Thyroid gland (tissue), 4 donors: ENCODE measurements around the gene CLASP1. TPM values are rescaled to one million over a fixed set of nuclear protein-coding genes. Genes with fewer than 3 reads are reported as not detected.

Source experiments
- DNase-seq, 2 donors: peaks; one replicate each; pipeline ENCODE4 v3.0.0-alpha.2; 2019
- H3K27ac ChIP-seq, 3 donors: fragments of 200-600 bp; sonication (generic); 1 replicate in 2 of 3; 2 replicates in 1 of 3; pipeline ENCODE4 v1.5.1; 2016 to 2019; ENCODE audit warnings: mild to moderate bottlenecking in 1 of 3, moderate library complexity in 1 of 3
- H3K27me3 ChIP-seq: fragments of 200-600 bp; sonication (generic); one replicate; pipeline ENCODE4 v1.5.1; 2019
- H3K36me3 ChIP-seq, 2 donors: fragments of 200-600 bp; sonication (generic); one replicate each; pipeline ENCODE4 v1.5.1; 2016 to 2019
- H3K4me1 ChIP-seq, 2 donors: fragments of 200-600 bp; sonication (generic); one replicate each; pipeline ENCODE4 v1.5.1; 2017 to 2019
- H3K4me3 ChIP-seq, 3 donors: fragments of 200-600 bp; sonication (generic); replicated peaks in 1 of 3; 1 replicate in 2 of 3; 2 replicates in 1 of 3; pipeline ENCODE4 v1.5.1; 2016; ENCODE audit warnings: mild to moderate bottlenecking in 1 of 3
- H3K9me3 ChIP-seq: fragments of 200-600 bp; sonication (generic); one replicate; pipeline ENCODE4 v1.5.1; 2017
- CTCF ChIP-seq, 6 experiments: fragments of 200-600 bp in 3 of 6; fragments of 450-650 bp in 3 of 6; sonication (generic) in 3 of 6; IDR thresholded peaks; one replicate each; pipeline ENCODE4 v1.5.1; 2016 to 2019; ENCODE audit warnings: antibody characterized with exemption in 6 of 6, mild to moderate bottlenecking in 2 of 6, inconsistent platforms in 1 of 6, moderate library complexity in 1 of 6
- POLR2A ChIP-seq, 2 donors: fragments of 450-650 bp; IDR thresholded peaks; one replicate each; pipeline ENCODE4 v1.6.1; 2017; ENCODE audit warnings: antibody characterized with exemption in 2 of 2, mild to moderate bottlenecking in 2 of 2, moderate library complexity in 1 of 2
- WGBS, 2 donors: methylation state at CpG; one replicate each; pipeline ENCODE4 v1.1.5; 2017; 5-methylcytosine and 5-hydroxymethylcytosine counted together
- intact Hi-C: fragments of 100-400 bp; cut with DNase I; formaldehyde crosslinking; loops from one replicate; pipeline ENCODE4 v1.15.1; 2023
- total RNA-seq, 4 donors: library from RNA; depleted of rRNA; stranded (reverse); fragments of >200 nt; gene quantifications; one replicate each; pipeline ENCODE4 v1.2.3, GENCODE V29; 2016

Gene CLASP1
- total RNA-seq, 4 donors from 2014 or later = 69.3 to 110 (median 98.3) TPM

DNA sequence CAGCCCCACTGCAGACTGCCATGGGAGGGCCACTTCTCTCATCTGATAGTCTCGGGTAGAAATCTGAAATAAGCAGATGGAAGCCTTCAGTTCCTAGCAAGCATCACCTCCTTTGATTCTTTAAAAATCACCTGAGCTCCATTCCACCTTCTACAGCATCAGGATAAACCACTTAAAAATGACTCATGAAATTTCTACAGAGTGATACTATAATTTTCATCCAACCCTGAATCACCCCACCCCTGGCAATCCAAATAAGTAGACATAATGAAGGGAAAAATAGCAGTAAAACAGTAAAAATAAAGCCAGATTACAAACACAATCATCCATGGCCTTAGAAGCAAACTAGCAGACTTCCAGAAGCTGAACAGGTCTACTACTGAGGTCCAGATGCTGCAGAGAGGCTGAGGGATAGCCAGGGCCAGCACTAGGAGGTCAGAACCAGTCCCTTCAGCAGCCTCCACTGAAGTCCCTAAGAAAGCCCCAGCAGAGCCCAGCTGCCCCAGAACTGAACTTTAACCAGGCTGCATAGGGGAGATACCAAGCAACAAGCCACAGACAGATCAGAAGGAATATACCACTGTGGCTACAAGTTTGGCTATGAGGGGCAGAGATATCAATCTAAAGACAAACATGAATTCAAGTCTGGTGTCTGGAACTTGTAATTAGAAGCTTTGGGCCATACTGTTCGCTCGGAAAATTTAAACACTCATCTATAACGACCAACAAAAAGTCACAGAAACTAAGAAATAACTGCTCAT, 173.3 kb downstream of the CLASP1 start:
- Histone ChIP-seq H3K9me3 (no peaks in the 10 kb centered on the region), H3K27ac (no peak overlapping the region), H3K36me3 (no peaks in the 10 kb centered on the region), H3K4me1 (peaks cover 16 to 26% of the 10 kb centered on the region in 2 donors), H3K27me3 (no peaks in the 10 kb centered on the region), H3K4me3 (no peak overlapping the region)
- WGBS, 2 donors = 94% methylated on average over 4 of the region's 4 CpGs
- TF ChIP-seq POLR2A (IDR thresholded peaks at IDR 0.05) (no peak), CTCF (IDR thresholded peaks at IDR 0.05) (no peak)
- DNase-seq = no peak
- intact Hi-C loops = no loop called here

DNA sequence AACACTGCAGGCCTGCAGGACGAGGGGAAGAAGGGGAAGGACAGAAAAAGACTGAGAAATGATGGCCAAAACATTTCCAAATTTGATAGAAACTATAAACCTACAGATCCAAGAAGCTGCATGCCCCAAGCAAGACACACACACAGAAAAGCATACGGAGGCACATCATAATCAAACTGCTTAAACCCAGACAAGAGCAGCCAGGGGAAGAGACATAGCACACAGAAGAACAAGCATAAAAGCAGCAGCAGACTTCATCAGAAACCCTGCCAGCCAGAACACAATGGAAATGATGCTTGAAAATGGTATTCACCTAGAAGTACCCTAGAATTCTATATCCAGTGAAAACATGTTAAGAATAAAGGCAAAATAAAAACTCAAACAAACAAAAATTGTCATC, 175.8 kb downstream of the CLASP1 start:
- Histone ChIP-seq H3K36me3 (peaks cover 9 to 12% of the 10 kb centered on the region in 2 donors), H3K9me3 (no peaks in the 10 kb centered on the region), H3K4me1 (peaks cover 0 to 9% of the 10 kb centered on the region in 2 donors), H3K4me3 (no peak overlapping the region), H3K27me3 (no peaks in the 10 kb centered on the region), H3K27ac (no peak overlapping the region)
- TF ChIP-seq CTCF (IDR thresholded peaks at IDR 0.05) = no peak
- no peak for TF ChIP-seq POLR2A (IDR thresholded peaks at IDR 0.05)
- intact Hi-C loops = no loop called here
- DNase-seq = no peak
- WGBS, 2 donors = 89 to 94% methylated on average over 2 of the region's 2 CpGs

GRCh38 chr2:121472470-121472993, 176.7 kb downstream of the CLASP1 start:
- Histone ChIP-seq H3K36me3 (peaks cover 19 to 22% of the 10 kb centered on the region in 2 donors), H3K4me3 (no peak overlapping the region), H3K27me3 (no peaks in the 10 kb centered on the region), H3K9me3 (no peaks in the 10 kb centered on the region), H3K4me1 (peaks cover 0 to 9% of the 10 kb centered on the region in 2 donors), H3K27ac (no peak overlapping the region)
- DNase-seq = no peak
- TF ChIP-seq CTCF (IDR thresholded peaks at IDR 0.05) = no peak
- TF ChIP-seq POLR2A (IDR thresholded peaks at IDR 0.05) = no peak
- intact Hi-C loops = no loop called here
- WGBS, 2 donors = 85 to 94% methylated on average over 2 of the region's 2 CpGs

DNA sequence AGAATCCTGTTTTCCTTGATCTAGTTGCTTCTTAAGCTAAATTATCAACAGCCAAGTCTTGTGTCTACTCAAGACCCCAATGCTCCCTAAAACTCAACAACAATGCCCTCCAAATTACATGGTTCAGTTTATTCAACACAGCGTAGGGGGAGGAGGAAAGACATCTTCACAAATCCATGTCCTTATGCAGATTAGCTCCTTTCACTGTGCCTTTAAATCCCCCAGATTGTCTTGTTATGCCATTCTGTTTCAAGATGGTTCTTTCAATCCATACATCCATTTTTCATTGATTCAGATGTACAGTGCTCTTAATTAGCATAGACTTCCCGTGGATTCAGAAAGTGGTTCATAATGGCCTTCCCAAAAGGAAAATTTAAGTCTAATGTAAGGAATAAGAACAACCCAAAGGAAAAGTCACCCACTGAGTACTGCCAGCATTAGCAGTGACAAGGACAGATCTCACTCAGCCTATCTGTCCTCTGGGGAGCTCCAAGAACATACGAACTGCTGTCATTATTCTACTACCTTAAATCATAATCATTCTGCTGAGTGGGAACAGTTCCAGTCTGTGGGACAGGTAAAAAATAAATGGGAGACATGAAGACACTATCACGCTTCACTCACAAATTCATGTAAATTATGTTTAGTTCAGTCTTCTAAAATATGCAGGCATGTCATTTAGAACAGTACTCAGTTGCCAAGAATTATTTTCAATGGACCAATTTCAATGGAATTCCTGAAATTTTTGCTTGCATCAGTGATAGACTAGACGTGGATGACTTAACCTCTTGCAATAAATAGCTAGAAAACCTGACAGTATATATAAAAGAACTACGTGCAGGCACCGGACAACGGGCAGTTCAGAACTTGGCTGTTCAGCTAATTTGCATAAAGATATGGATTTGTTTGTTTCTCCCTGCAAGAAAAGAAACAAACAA, 177.5 kb downstream of the CLASP1 start:
- Histone ChIP-seq H3K27ac (no peak overlapping the region), H3K4me1 (peaks cover 0 to 8% of the 10 kb centered on the region in 2 donors), H3K4me3 (no peak overlapping the region), H3K36me3 (peaks cover 22 to 28% of the 10 kb centered on the region in 2 donors), H3K9me3 (no peaks in the 10 kb centered on the region), H3K27me3 (no peaks in the 10 kb centered on the region)
- intact Hi-C loops = no loop called here
- TF ChIP-seq POLR2A (IDR thresholded peaks at IDR 0.05) = no peak
- TF ChIP-seq CTCF (IDR thresholded peaks at IDR 0.05) = no peak
- WGBS, 2 donors = 80 to 84% methylated on average over 8 of the region's 8 CpGs
- no peak for DNase-seq
